IMR-90 (cell line): ENCODE data around the gene ODAD2. TPM values are rescaled to one million over a fixed set of nuclear protein-coding genes. Genes with fewer than 3 reads are reported as not detected.

Experiments used
- ATAC-seq: fragments of 200-7000 bp; cut with Tn5 transposase; 2 replicates; pipeline ENCODE4 v1.9.1; 2020; ENCODE audit warnings: low read depth, mild to moderate bottlenecking, moderate library complexity
- BruUV-seq: library from RNA; stranded (reverse); fragments of 400-500 nt; replicated peaks from 2 replicates; lab custom pipeline; 2021; lab: Mats Ljungman, UMichigan
- CTCF ChIA-PET: fragments of 300-600 bp; formaldehyde crosslinking; extraction: SDS; loops from one replicate; lab custom pipeline; 2021; ENCODE audit warnings: antibody characterized with exemption; lab: Yijun Ruan, JAX
- POLR2A ChIA-PET: fragments of 300-600 bp; sonication (Branson Sonifier 250); formaldehyde crosslinking; loops from one replicate; lab custom pipeline; 2022; ENCODE audit warnings: antibody characterized with exemption; ENCODE audit not compliant: unreplicated experiment; lab: Charles Lee
- DNase-seq: peaks from one replicate; pipeline ENCODE4 v3.0.0; 2013
- H2AFZ ChIP-seq: replicated peaks from 2 replicates; pipeline ENCODE3; 2013; ENCODE audit warnings: low read length, mild to moderate bottlenecking; ENCODE audit not compliant: poor library complexity
- H2AK5ac ChIP-seq: 2 replicates; pipeline ENCODE4 v1.6.1; 2013; ENCODE audit warnings: low read depth, low read length, inconsistent platforms
- H2AK9ac ChIP-seq: replicated peaks from 2 replicates; pipeline ENCODE3; 2013; ENCODE audit warnings: mild to moderate bottlenecking, low read depth, low read length, moderate library complexity; ENCODE audit not compliant: poor library complexity
- H2BK120ac ChIP-seq: 2 replicates; pipeline ENCODE4 v1.6.1; 2013; ENCODE audit warnings: low read depth, low read length, inconsistent platforms
- H2BK15ac ChIP-seq: 3 replicates; pipeline ENCODE4 v1.6.1; 2013; ENCODE audit warnings: low read depth, low read length, inconsistent platforms
- H2BK20ac ChIP-seq: 2 replicates; pipeline ENCODE4 v1.6.1; 2013; ENCODE audit warnings: low read depth, mild to moderate bottlenecking, inconsistent platforms, low read length, moderate library complexity
- H2BK5ac ChIP-seq: 2 replicates; pipeline ENCODE4 v1.6.1; 2013; ENCODE audit warnings: mild to moderate bottlenecking, low read depth, low read length, inconsistent platforms; ENCODE audit not compliant: poor library complexity, severe bottlenecking
- H3K14ac ChIP-seq: replicated peaks from 2 replicates; pipeline ENCODE4 v1.6.1; 2013; ENCODE audit warnings: low read depth, low read length, inconsistent platforms
- H3K18ac ChIP-seq: 2 replicates; pipeline ENCODE4 v1.6.1; 2013; ENCODE audit warnings: low read depth, low read length, control low read depth
- H3K23ac ChIP-seq: 2 replicates; pipeline ENCODE4 v1.6.1; 2013; ENCODE audit warnings: low read depth, low read length, inconsistent platforms
- H3K27ac ChIP-seq: 2 replicates; pipeline ENCODE4 v1.5.1; 2013; ENCODE audit warnings: mild to moderate bottlenecking, control low read depth, low read length; ENCODE audit not compliant: insufficient read depth
- H3K27me3 ChIP-seq: 2 replicates; pipeline ENCODE4 v1.6.1; 2013; ENCODE audit warnings: low read length; ENCODE audit not compliant: control insufficient read depth, insufficient read depth
- H3K36me3 ChIP-seq: 2 replicates; pipeline ENCODE4 v1.6.1; 2013; ENCODE audit warnings: low read length, mixed read lengths; ENCODE audit not compliant: control insufficient read depth, insufficient read depth
- H3K4ac ChIP-seq: 2 replicates; pipeline ENCODE4 v1.6.1; 2013; ENCODE audit warnings: low read depth, low read length, inconsistent platforms
- H3K4me1 ChIP-seq: 2 replicates; pipeline ENCODE4 v1.6.1; 2013; ENCODE audit warnings: low read length, mixed read lengths; ENCODE audit not compliant: control insufficient read depth, insufficient read depth
- H3K4me2 ChIP-seq: 2 replicates; pipeline ENCODE4 v1.6.1; 2013; ENCODE audit warnings: low read depth, mild to moderate bottlenecking, control low read depth, low read length, moderate library complexity
- H3K4me3 ChIP-seq: 2 replicates; pipeline ENCODE4 v1.5.1; 2013; ENCODE audit warnings: low read depth, mild to moderate bottlenecking, control low read depth, low read length, moderate library complexity; ENCODE audit not compliant: insufficient read depth
- H3K56ac ChIP-seq: 2 replicates; pipeline ENCODE4 v1.6.1; 2013; ENCODE audit warnings: low read length, inconsistent platforms; ENCODE audit not compliant: insufficient read depth; ENCODE audit errors: extremely low read depth
- H3K79me1 ChIP-seq, 2 experiments: 2 replicates each; pipeline ENCODE4 v1.6.1; 2013; ENCODE audit warnings: low read length in 2 of 2, inconsistent platforms in 1 of 2, low read depth in 1 of 2
- H3K9ac ChIP-seq: 2 replicates; pipeline ENCODE4 v1.6.1; 2013; ENCODE audit warnings: low read depth, low read length, control low read depth
- H3K9me1 ChIP-seq: 2 replicates; pipeline ENCODE4 v1.6.1; 2013; ENCODE audit warnings: low read length, inconsistent platforms; ENCODE audit not compliant: insufficient read depth
- H3K9me3 ChIP-seq: 2 replicates; pipeline ENCODE4 v1.6.1; 2013; ENCODE audit warnings: low read length; ENCODE audit not compliant: control insufficient read depth, insufficient read depth
- H4K20me1 ChIP-seq: 2 replicates; pipeline ENCODE4 v1.6.1; 2013; ENCODE audit warnings: low read length, inconsistent platforms; ENCODE audit not compliant: insufficient read depth
- H4K5ac ChIP-seq: 2 replicates; pipeline ENCODE4 v1.6.1; 2013; ENCODE audit warnings: mild to moderate bottlenecking, low read depth, low read length, control low read depth
- H4K8ac ChIP-seq, 2 experiments: 2 replicates each; pipeline ENCODE4 v1.6.1; 2013; ENCODE audit warnings: low read depth in 2 of 2, low read length in 2 of 2, control low read depth in 1 of 2, inconsistent platforms in 1 of 2
- H4K91ac ChIP-seq: 2 replicates; pipeline ENCODE4 v1.6.1; 2013; ENCODE audit warnings: low read depth, low read length, inconsistent platforms; ENCODE audit not compliant: insufficient read depth
- BHLHE40 ChIP-seq: fragments of 150-350 bp; IDR thresholded peaks from 2 replicates; pipeline ENCODE4 v1.6.1; 2016; ENCODE audit warnings: mild to moderate bottlenecking, low read depth, low read length
- CHD1 ChIP-seq: IDR thresholded peaks from 2 replicates; pipeline ENCODE4 v1.6.1; 2012; ENCODE audit warnings: low read depth, low read length, improper control_type of control experiment
- FOS ChIP-seq: fragments of 150-350 bp; IDR thresholded peaks from 2 replicates; pipeline ENCODE4 v1.6.1; 2016; ENCODE audit warnings: low read depth, low read length
- MAFK ChIP-seq: IDR thresholded peaks from 2 replicates; pipeline ENCODE4 v1.6.1; 2012; ENCODE audit warnings: low read depth, low read length, improper control_type of control experiment
- MAZ ChIP-seq: IDR thresholded peaks from 2 replicates; pipeline ENCODE4 v1.6.1; 2012; ENCODE audit warnings: low read depth, mild to moderate bottlenecking, low read length, improper control_type of control experiment, moderate library complexity, borderline replicate concordance
- MXI1 ChIP-seq: IDR thresholded peaks from 2 replicates; pipeline ENCODE4 v1.6.1; 2012; ENCODE audit warnings: low read depth, mild to moderate bottlenecking, low read length, moderate library complexity, borderline replicate concordance
- NFE2L2 ChIP-seq: fragments of 150-350 bp; IDR thresholded peaks from 2 replicates; pipeline ENCODE4 v1.6.1; 2016; ENCODE audit warnings: low read depth, mild to moderate bottlenecking, low read length
- RAD21 ChIP-seq: IDR thresholded peaks from 2 replicates; pipeline ENCODE4 v1.6.1; 2012; ENCODE audit warnings: low read length, improper control_type of control experiment
- RCOR1 ChIP-seq: IDR thresholded peaks from 2 replicates; pipeline ENCODE4 v1.6.1; 2012; ENCODE audit warnings: mild to moderate bottlenecking, low read length, improper control_type of control experiment; ENCODE audit not compliant: insufficient replicate concordance
- RFX5 ChIP-seq: IDR thresholded peaks from 2 replicates; pipeline ENCODE4 v1.8.0; 2012; ENCODE audit warnings: low read depth, mild to moderate bottlenecking, low read length, moderate library complexity
- SMC3 ChIP-seq: fragments of 150-350 bp; IDR thresholded peaks from 2 replicates; pipeline ENCODE4 v1.6.1; 2016; ENCODE audit warnings: low read depth, mild to moderate bottlenecking, antibody characterized with exemption, low read length, moderate library complexity
- WGBS, 2 experiments: methylation state at CpG; one replicate each; pipeline versions ENCODE4 v1.1.5 to v1.1.7; 2013; ENCODE audit warnings: missing lambda C conversion rate in 2 of 2; ENCODE audit not compliant: insufficient read length in 1 of 2; ENCODE audit errors: extremely low coverage in 2 of 2; 5-methylcytosine and 5-hydroxymethylcytosine counted together
- dilution Hi-C: fragments of 300-500 bp; cut with HindIII; formaldehyde crosslinking; loops from one replicate; pipeline ENCODE4 v1.14.3; 2018; ENCODE audit warnings: low sequenced_read_pairs; ENCODE audit not compliant: unreplicated experiment
- in situ Hi-C: fragments of 300-500 bp; cut with MboI; formaldehyde crosslinking; loops from 3 replicates; pipeline ENCODE4 v1.14.3; 2019; ENCODE audit warnings: low sequenced_read_pairs, inconsistent platforms, mixed read lengths
- intact Hi-C: fragments of 100-400 bp; cut with micrococcal nuclease; formaldehyde crosslinking; loops from 2 replicates; pipeline ENCODE4 v1.10.0; 2022
- polyA plus RNA-seq, 3 experiments: library from polyadenylated mRNA; depleted of rRNA; stranded (reverse); fragments of >200 nt; gene quantifications; 2 replicates each; pipeline ENCODE4 v1.2.3, GENCODE V29; 2012; ENCODE audit warnings: low replicate concordance in 1 of 3
- total RNA-seq: library from RNA; depleted of rRNA; stranded (reverse); fragments of >200 nt; gene quantifications from 2 replicates; pipeline ENCODE4 v1.2.3, GENCODE V29; 2012
- TF ChIP-seq, protein P1 (sequence below): fragments of 150-350 bp; IDR thresholded peaks from 2 replicates; pipeline ENCODE4 v1.6.1; 2017; ENCODE audit warnings: mild to moderate bottlenecking, antibody characterized with exemption, low read length, low read depth
- TF ChIP-seq, protein P2 (sequence below): conservative IDR thresholded peaks from 2 replicates; pipeline ENCODE4 v1.5.1; 2012; ENCODE audit warnings: mild to moderate bottlenecking, low read depth, low read length, improper control_type of control experiment

ODAD2 gene
- total and polyA plus RNA-seq, 2 of the 4 experiments (the other 2 are of a cell fraction) = 0.53 to 0.72 TPM

DNA sequence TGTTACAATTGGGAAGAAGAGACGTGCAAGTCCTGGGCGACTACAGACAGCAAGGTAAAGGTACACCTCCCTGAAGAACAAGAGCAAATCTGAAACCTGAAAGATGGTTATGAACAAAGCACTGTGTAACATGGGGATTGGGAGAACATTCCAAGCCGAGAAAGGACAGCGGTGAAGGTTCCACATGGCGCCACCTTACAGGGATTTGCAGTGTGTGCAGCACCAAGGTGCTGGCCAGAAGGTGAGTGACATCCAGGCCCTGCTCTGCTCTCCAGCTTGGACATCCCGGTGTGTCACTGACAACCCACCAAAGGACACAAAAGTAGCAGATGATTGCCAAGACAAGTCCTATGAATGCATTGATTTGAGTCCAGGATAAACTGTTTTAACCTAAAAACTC lies 165.1 kb downstream of the ODAD2 start:
- Histone ChIP-seq H3K4me2 (no peak overlapping the region), H2BK15ac (no peak overlapping the region), H2BK20ac (no peak overlapping the region), H2AFZ (no peak overlapping the region), H3K9me3 (no peaks in the 10 kb centered on the region), H3K4me1 (no peaks in the 10 kb centered on the region), H3K23ac (no peak overlapping the region), H3K9me1 (peaks cover 2% of the 10 kb centered on the region; the same call in 1 of the 2 replicates), H2AK9ac (no peak overlapping the region), H4K20me1 (no peaks in the 10 kb centered on the region), H4K8ac (no peak overlapping the region), H3K4me3 (no peak overlapping the region), H4K91ac (no peak overlapping the region), H3K27ac (no peak overlapping the region), H3K56ac (no peak overlapping the region), H4K5ac (no peak overlapping the region), H3K79me1 (no peaks in the 10 kb centered on the region), H3K4ac (no peak overlapping the region), H3K14ac (no peak overlapping the region), H2AK5ac (no peak overlapping the region), H3K27me3 (peaks cover 4% of the 10 kb centered on the region), H3K9ac (no peak overlapping the region), H3K36me3 (no peaks in the 10 kb centered on the region), H3K18ac (no peak overlapping the region), H2BK120ac (no peak overlapping the region), H2BK5ac (no peak overlapping the region)
- intact Hi-C loops = no loop called here
- ChIA-PET CTCF (no interaction called here), POLR2A (no interaction called here)
- no peak for ATAC-seq
- 100% methylated on average over 1 of the region's 6 CpGs; no CpG with 5 or more reads in 1 of the 2 experiments for WGBS, 2 experiments
- dilution Hi-C loops = no loop called here
- no TSS peak for BruUV-seq
- no peak for DNase-seq
- in situ Hi-C loops = no loop called here
- TF ChIP-seq SMC3 = no peak
- no peak for TF ChIP-seq FOS
- no peak for TF ChIP-seq BHLHE40
- no peak for TF ChIP-seq RFX5
- TF ChIP-seq RAD21 = no peak
- no peak for TF ChIP-seq CHD1
- TF ChIP-seq, protein P1, sequence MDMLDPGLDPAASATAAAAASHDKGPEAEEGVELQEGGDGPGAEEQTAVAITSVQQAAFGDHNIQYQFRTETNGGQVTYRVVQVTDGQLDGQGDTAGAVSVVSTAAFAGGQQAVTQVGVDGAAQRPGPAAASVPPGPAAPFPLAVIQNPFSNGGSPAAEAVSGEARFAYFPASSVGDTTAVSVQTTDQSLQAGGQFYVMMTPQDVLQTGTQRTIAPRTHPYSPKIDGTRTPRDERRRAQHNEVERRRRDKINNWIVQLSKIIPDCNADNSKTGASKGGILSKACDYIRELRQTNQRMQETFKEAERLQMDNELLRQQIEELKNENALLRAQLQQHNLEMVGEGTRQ = no peak
- TF ChIP-seq, protein P2, sequence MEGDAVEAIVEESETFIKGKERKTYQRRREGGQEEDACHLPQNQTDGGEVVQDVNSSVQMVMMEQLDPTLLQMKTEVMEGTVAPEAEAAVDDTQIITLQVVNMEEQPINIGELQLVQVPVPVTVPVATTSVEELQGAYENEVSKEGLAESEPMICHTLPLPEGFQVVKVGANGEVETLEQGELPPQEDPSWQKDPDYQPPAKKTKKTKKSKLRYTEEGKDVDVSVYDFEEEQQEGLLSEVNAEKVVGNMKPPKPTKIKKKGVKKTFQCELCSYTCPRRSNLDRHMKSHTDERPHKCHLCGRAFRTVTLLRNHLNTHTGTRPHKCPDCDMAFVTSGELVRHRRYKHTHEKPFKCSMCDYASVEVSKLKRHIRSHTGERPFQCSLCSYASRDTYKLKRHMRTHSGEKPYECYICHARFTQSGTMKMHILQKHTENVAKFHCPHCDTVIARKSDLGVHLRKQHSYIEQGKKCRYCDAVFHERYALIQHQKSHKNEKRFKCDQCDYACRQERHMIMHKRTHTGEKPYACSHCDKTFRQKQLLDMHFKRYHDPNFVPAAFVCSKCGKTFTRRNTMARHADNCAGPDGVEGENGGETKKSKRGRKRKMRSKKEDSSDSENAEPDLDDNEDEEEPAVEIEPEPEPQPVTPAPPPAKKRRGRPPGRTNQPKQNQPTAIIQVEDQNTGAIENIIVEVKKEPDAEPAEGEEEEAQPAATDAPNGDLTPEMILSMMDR = no peak
- TF ChIP-seq MAFK = no peak
- no peak for TF ChIP-seq RCOR1
- no peak for TF ChIP-seq MXI1
- TF ChIP-seq NFE2L2 = no peak
- TF ChIP-seq MAZ = no peak
